Mesenteric fat pad (tissue), 1 donor: ENCODE results near the gene PDLIM7. TPM values are rescaled to one million over a fixed set of nuclear protein-coding genes. Genes with fewer than 3 reads are reported as not detected.
A peak's percentile ranks its signal among the peaks of the same experiment; 100 is the strongest.

ENCODE experiments used
- DNase-seq: peaks from one replicate; pipeline ENCODE4 v3.0.0-alpha.2; 2020; ENCODE audit warnings: low spot score
- total RNA-seq: library from RNA; stranded (reverse); fragmentation: NEBNext Ultra II Directional; extraction: Animal tissue kit (Norgen Biotek cat#: 25700); gene quantifications from one replicate; pipeline ENCODE4 v1.2.1, GENCODE V29; 2021
- donor health status: DM: yes; HTN: yes; CAD: no.

The PDLIM7 gene
- total RNA-seq, 1 donor from 2014 or later = 58.8 TPM

- DNase-seq = no peak
These were observed 10.3 kb upstream of the PDLIM7 start for GRCh38 chr5:177507596-177508220.

GRCh38 chr5:177507165-177507564 is 9.8 kb upstream of the PDLIM7 start:
- DNase-seq = no peak

GRCh38 chr5:177505075-177505474 is 7.7 kb upstream of the PDLIM7 start:
- no peak for DNase-seq

- DNase-seq = no peak
These were observed 7.0 kb upstream of the PDLIM7 start for GRCh38 chr5:177504086-177505056.

- DNase-seq = no peak
These were observed 6.1 kb upstream of the PDLIM7 start for GRCh38 chr5:177503351-177504085.

GRCh38 chr5:177502886-177503285 is 5.5 kb upstream of the PDLIM7 start:
- DNase-seq = no peak

- DNase-seq = no peak
These were observed 4.7 kb upstream of the PDLIM7 start for GRCh38 chr5:177501874-177502678.

- peak; percentile 96 for DNase-seq
These were observed 3.5 kb upstream of the PDLIM7 start for GRCh38 chr5:177500685-177501522.

- DNase-seq = no peak
These were observed 2.4 kb upstream of the PDLIM7 start for GRCh38 chr5:177499842-177500241.

GRCh38 chr5:177498013-177498787 is 796 bp upstream of the PDLIM7 start:
- DNase-seq = no peak

- no peak for DNase-seq
These were observed 595 bp downstream of the PDLIM7 start for GRCh38 chr5:177496727-177497291.

- DNase-seq = no peak
These were observed 1.2 kb downstream of the PDLIM7 start for GRCh38 chr5:177496070-177496726.

GRCh38 chr5:177495243-177496060 is 2.0 kb downstream of the PDLIM7 start:
- no peak for DNase-seq

GRCh38 chr5:177494346-177495195 is 2.8 kb downstream of the PDLIM7 start:
- no peak for DNase-seq

GRCh38 chr5:177493795-177494345 is 3.5 kb downstream of the PDLIM7 start:
- DNase-seq = no peak

- DNase-seq = no peak
These were observed 4.6 kb downstream of the PDLIM7 start for GRCh38 chr5:177492841-177493240.
